GM12892 (cell line): ENCODE results near the gene PTPRU.

Experiments
- POLR2A ChIP-seq: IDR thresholded peaks from 2 replicates; pipeline ENCODE4 v1.6.1; 2011; ENCODE audit warnings: low read depth, low read length, control low read depth
- POLR2AphosphoS5 ChIP-seq: IDR thresholded peaks from 2 replicates; pipeline ENCODE4 v1.6.1; 2011; ENCODE audit warnings: low read depth, low read length, control low read depth
- TAF1 ChIP-seq: IDR thresholded peaks from 2 replicates; pipeline ENCODE4 v1.6.1; 2011; ENCODE audit warnings: low read depth, mild to moderate bottlenecking, control low read depth, low read length, borderline replicate concordance

DNA sequence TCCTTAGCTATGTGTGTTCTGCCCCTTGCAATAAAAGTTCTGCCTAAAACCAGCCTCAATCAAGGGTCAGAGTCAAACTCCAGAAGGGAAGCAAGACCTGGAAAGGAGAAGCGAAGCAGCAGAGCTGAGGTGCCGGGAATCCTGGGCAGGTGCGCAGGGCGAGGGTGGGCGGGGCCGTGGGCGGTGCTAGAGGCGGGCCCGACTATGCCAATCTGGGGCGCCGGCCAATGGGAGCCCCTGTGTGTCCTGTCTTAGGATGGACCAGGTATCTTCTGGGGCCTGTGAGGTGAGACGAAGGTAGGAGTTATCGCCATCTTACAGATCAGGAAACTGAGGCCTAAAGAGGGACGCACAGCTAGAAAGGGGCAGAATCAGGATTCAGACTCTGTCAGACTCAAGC, 120.3 kb downstream of the PTPRU start:
- no peak for TF ChIP-seq POLR2A
- TF ChIP-seq POLR2AphosphoS5 = no peak
- TF ChIP-seq TAF1 = no peak
